Activated T-helper 17 cell treated with anti-CD3 and anti-CD28 coated beads, Interleukin-2, amount 50 U/mL, for 72 hours (primary cell): Measurements from ENCODE around the gene FBXO7. TPM values are rescaled to one million over a fixed set of nuclear protein-coding genes. Genes with fewer than 3 reads are reported as not detected.

Experiments used
- ATAC-seq: fragments of 150-1000 bp; cut with Tn5 transposase; replicated peaks from 2 replicates; pipeline ENCODE4 v1.10.0; 2021; ENCODE audit warnings: mild to moderate bottlenecking, moderate library complexity
- H3K27ac Mint-ChIP-seq: one replicate; pipeline ENCODE4 v1.8.0; 2022; ENCODE audit warnings: mixed read lengths
- H3K27me3 Mint-ChIP-seq: one replicate; pipeline ENCODE4 v1.8.0; 2022; ENCODE audit warnings: mixed read lengths
- H3K36me3 Mint-ChIP-seq: one replicate; pipeline ENCODE4 v1.8.0; 2022; ENCODE audit warnings: low read depth, mild to moderate bottlenecking, mixed read lengths
- H3K4me1 Mint-ChIP-seq: one replicate; pipeline ENCODE4 v1.8.0; 2022; ENCODE audit warnings: mixed read lengths
- H3K4me3 Mint-ChIP-seq: one replicate; pipeline ENCODE4 v1.8.0; 2022; ENCODE audit warnings: mild to moderate bottlenecking, mixed read lengths
- H3K9me3 Mint-ChIP-seq: one replicate; pipeline ENCODE4 v1.8.0; 2022; ENCODE audit warnings: mixed read lengths
- total RNA-seq, 2 donors: library from RNA; stranded (reverse); gene quantifications; one replicate each; pipeline ENCODE4 v1.2.3, GENCODE V29; 2022

Gene FBXO7
- total RNA-seq, 2 donors from 2014 or later, result 76.4 to 79.8 TPM

- H3K27me3 Mint-ChIP-seq, result peaks cover 32% of the 10 kb centered on the region
- H3K4me1 Mint-ChIP-seq, result no peaks in the 10 kb centered on the region
- no peak for ATAC-seq
- H3K9me3 Mint-ChIP-seq, result no peaks in the 10 kb centered on the region
- H3K36me3 Mint-ChIP-seq, result no peaks in the 10 kb centered on the region
- no peak overlapping the region for H3K4me3 Mint-ChIP-seq
- H3K27ac Mint-ChIP-seq, result no peak overlapping the region
Observed at GRCh38 chr22:32545801-32546200, 71.2 kb downstream of the FBXO7 start.

DNA sequence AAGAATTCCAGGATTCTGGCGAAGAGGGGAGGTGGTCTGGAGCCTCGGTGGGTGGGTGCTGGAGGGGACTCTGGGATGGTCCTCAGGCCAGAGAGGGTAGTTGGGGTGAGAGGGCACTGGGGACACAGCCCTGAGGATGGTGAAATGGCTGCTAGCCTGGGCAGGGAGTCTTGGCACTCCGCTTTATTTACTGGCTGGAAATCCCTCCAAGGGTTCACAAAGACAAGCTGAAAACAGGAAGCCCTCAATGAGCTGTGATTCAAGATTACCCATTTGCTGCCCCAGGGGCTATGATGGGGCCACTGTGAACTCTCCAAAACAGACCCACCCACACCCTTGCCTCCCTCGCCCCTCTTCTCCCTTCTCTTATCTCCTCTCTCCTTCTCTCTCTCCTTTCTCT, 71.9 kb downstream of the FBXO7 start:
- Mint-ChIP-seq H3K4me3 (no peak overlapping the region), H3K9me3 (no peaks in the 10 kb centered on the region), H3K36me3 (no peaks in the 10 kb centered on the region), H3K4me1 (no peaks in the 10 kb centered on the region), H3K27ac (no peak overlapping the region), H3K27me3 (peaks cover 32% of the 10 kb centered on the region)
- no peak for ATAC-seq

DNA sequence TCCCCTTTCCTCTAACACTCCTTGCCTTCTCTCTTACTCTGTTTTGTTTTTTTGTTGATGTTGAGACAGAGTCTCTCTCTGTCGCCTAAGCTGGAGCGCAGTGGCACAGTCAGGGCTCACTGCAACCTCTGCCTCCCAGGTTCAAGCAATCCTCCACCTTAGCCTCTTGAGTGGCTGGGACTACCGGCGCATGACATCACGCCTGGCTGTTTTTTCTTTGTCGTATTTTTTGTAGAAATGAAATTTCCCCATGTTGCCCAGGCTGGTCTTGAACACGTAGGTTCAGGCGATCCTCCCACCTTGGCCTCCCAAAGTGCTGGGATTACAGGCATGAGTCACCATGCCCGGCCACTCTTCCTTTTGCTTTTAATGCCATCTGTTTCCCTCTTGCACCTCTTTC, 72.3 kb downstream of the FBXO7 start:
- Mint-ChIP-seq H3K9me3 (no peaks in the 10 kb centered on the region), H3K36me3 (no peaks in the 10 kb centered on the region), H3K27ac (no peak overlapping the region), H3K4me1 (no peaks in the 10 kb centered on the region), H3K4me3 (no peak overlapping the region), H3K27me3 (peaks cover 32% of the 10 kb centered on the region)
- no peak for ATAC-seq

DNA sequence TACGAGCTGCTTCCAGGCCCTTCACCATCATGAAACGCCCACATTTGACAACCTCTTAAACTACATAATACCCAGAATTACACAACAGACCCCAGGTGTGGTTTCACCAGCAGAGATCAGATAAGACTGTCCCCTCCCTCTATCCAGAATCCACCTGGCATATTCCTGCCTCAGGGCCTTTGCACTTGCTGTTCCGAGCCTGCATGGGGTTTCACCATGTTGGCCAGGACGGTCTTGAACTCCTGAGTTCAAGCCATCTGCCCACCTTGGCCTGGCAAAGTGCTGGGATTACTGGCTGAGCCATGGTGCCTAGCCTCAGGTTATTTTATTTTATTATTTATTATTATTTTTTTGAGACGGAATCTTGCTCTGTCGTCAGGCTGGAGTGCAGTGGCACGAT, 73.4 kb downstream of the FBXO7 start:
- ATAC-seq, result no peak
- no peak overlapping the region for H3K4me3 Mint-ChIP-seq
- no peaks in the 10 kb centered on the region for H3K36me3 Mint-ChIP-seq
- peaks cover 26% of the 10 kb centered on the region for H3K27me3 Mint-ChIP-seq
- no peak overlapping the region for H3K27ac Mint-ChIP-seq
- no peaks in the 10 kb centered on the region for H3K9me3 Mint-ChIP-seq
- no peaks in the 10 kb centered on the region for H3K4me1 Mint-ChIP-seq

Other genes with a start within 250 kb of the FBXO7 start
- not detected for gene SLC5A4, start 219.5 kb upstream of the FBXO7 start, total RNA-seq
- not detected for gene RFPL3, start 116.9 kb upstream of the FBXO7 start, total RNA-seq
- 10 to 100 TPM; 52.3 to 92.2 TPM for gene RTCB, start 62.6 kb upstream of the FBXO7 start, total RNA-seq
- not detected for gene BPIFC, start 10.4 kb upstream of the FBXO7 start, total RNA-seq